Fibroblast of skin of scalp (primary cell): ENCODE data around the gene CCDC148.

ENCODE experiments used
- DNase-seq: peaks from one replicate; pipeline ENCODE4 v3.0.0-alpha.2; 2013

The CCDC148 gene

GRCh38 chr2:158205215-158205614 is 251.3 kb downstream of the CCDC148 start:
- DNase-seq, result no peak

- DNase-seq, result peak; percentile 83
Measured at GRCh38 chr2:158204741-158205165, 251.8 kb downstream of the CCDC148 start.

- DNase-seq, result peak; percentile 57
Measured at GRCh38 chr2:158202161-158202815, 254.3 kb downstream of the CCDC148 start.

- DNase-seq, result no peak
Measured at GRCh38 chr2:158199928-158200650, 256.5 kb downstream of the CCDC148 start.

GRCh38 chr2:158197940-158198339 is 258.6 kb downstream of the CCDC148 start:
- DNase-seq, result no peak

GRCh38 chr2:158194229-158194628 is 262.3 kb downstream of the CCDC148 start:
- no peak for DNase-seq

GRCh38 chr2:158192515-158193443 is 263.8 kb downstream of the CCDC148 start:
- DNase-seq, result no peak

- no peak for DNase-seq
Measured at GRCh38 chr2:158191076-158191895, 265.3 kb downstream of the CCDC148 start.

- no peak for DNase-seq
Measured at GRCh38 chr2:158189526-158189925, 267.0 kb downstream of the CCDC148 start.

GRCh38 chr2:158187908-158188307 is 268.6 kb downstream of the CCDC148 start:
- peak; percentile 17 for DNase-seq

GRCh38 chr2:158184556-158185343 is 271.8 kb downstream of the CCDC148 start:
- DNase-seq, result no peak

GRCh38 chr2:158184001-158184400 is 272.6 kb downstream of the CCDC148 start:
- no peak for DNase-seq

GRCh38 chr2:158182676-158183295 is 273.8 kb downstream of the CCDC148 start:
- no peak for DNase-seq

GRCh38 chr2:158181171-158181570 is 275.4 kb downstream of the CCDC148 start:
- no peak for DNase-seq

GRCh38 chr2:158179660-158180059 is 276.9 kb downstream of the CCDC148 start:
- DNase-seq, result peak; percentile 42

GRCh38 chr2:158178646-158179045 is 277.9 kb downstream of the CCDC148 start:
- DNase-seq, result no peak

- DNase-seq, result no peak
Measured at GRCh38 chr2:158174956-158175355, 281.6 kb downstream of the CCDC148 start.

- no peak for DNase-seq
Measured at GRCh38 chr2:158174495-158174894, 282.1 kb downstream of the CCDC148 start.

GRCh38 chr2:158172719-158173118 is 283.8 kb downstream of the CCDC148 start:
- DNase-seq, result no peak

- DNase-seq, result no peak
Measured at GRCh38 chr2:158154596-158154995, 302.0 kb downstream of the CCDC148 start.
